ENCODE measurements around the gene SLC5A4. TPM values are rescaled to one million over a fixed set of nuclear protein-coding genes. Genes with fewer than 3 reads are reported as not detected.

The SLC5A4 gene
- total and polyA plus RNA-seq, 2 donors (not counting 1 experiment from before 2014, with no cell fraction given): not detected

- Histone ChIP-seq H3K36me3 (replicated peaks in 1 of 2; ENCODE audit: control extremely low read depth in 1 of 2, control insufficient read depth in 1 of 2, extremely low read depth in 1 of 2, insufficient read depth in 2 of 2, low read length in 1 of 2) (no peaks in the 10 kb centered on the region), H3K9me3 (ENCODE audit: control extremely low read depth in 1 of 3, control insufficient read depth in 2 of 3, insufficient read depth in 1 of 3, low read length in 2 of 3) (no peaks in the 10 kb centered on the region), H3K4me1 (ENCODE audit: control insufficient read depth in 2 of 2, insufficient read depth in 2 of 2, low read length in 2 of 2) (no peaks in the 10 kb centered on the region), H4K20me1 (ENCODE audit: control insufficient read depth, insufficient read depth, low read length, poor library complexity, severe bottlenecking) (no peaks in the 10 kb centered on the region), H3K79me2 (ENCODE audit: control insufficient read depth, insufficient read depth, low read length) (no peaks in the 10 kb centered on the region), H3K4me2 (replicated peaks; ENCODE audit: low read depth, low read length, poor library complexity, severe bottlenecking) (no peak overlapping the region), H3K27me3 (replicated peaks in 1 of 4; ENCODE audit: control extremely low read depth in 1 of 4, control insufficient read depth in 3 of 4, insufficient read depth in 4 of 4, low read length in 3 of 4) (no peaks in the 10 kb centered on the region), H2AFZ (ENCODE audit: insufficient read depth, low read depth, low read length, poor library complexity, severe bottlenecking) (no peak overlapping the region), H3K4me3 (ENCODE audit: control extremely low read depth in 1 of 5, extremely low read depth in 1 of 5, insufficient read depth in 1 of 5, low read depth in 2 of 5, low read length in 4 of 5) (no peak overlapping the region), H3K27ac (ENCODE audit: low read length in 2 of 2) (no peak overlapping the region), H3K9ac (ENCODE audit: low read length) (no peak overlapping the region)
- ATAC-seq (ENCODE audit: low read depth): no peak
- WGBS (ENCODE audit: insufficient coverage): 85% methylated on average over 2 of the region's 4 CpGs
- CTCF ChIA-PET: no interaction called here
- intact Hi-C loops (cut with micrococcal nuclease): no loop called here
- POLR2A ChIA-PET: no interaction called here
- no peak overlapping the region for H3K4me3 Mint-ChIP-seq
- H3K27ac Mint-ChIP-seq: no peak overlapping the region
- H3K4me1 Mint-ChIP-seq: peaks cover 3% of the 10 kb centered on the region
- no peak for TF ChIP-seq CTCF (IDR thresholded peaks at IDR 0.05)
- TF ChIP-seq EZH2 (IDR thresholded peaks at IDR 0.05; ENCODE audit: borderline replicate concordance, insufficient read depth, low read depth, low read length, poor library complexity, severe bottlenecking): no peak
- DNase-seq: no peak
- no peaks in the 10 kb centered on the region for H3K9me3 Mint-ChIP-seq (ENCODE audit: insufficient read depth)
- peaks cover 26% of the 10 kb centered on the region for H3K27me3 Mint-ChIP-seq
Observed at GRCh38 chr22:32261306-32261705, 6.2 kb upstream of the SLC5A4 start.

GRCh38 chr22:32258791-32259190 is 3.6 kb upstream of the SLC5A4 start:
- no CpG with 5 or more reads among the region's 2 CpGs for WGBS (ENCODE audit: insufficient coverage)
- H3K9me3 ChIP-seq (ENCODE audit: control extremely low read depth in 1 of 3, control insufficient read depth in 2 of 3, insufficient read depth in 1 of 3, low read length in 2 of 3): no peaks in the 10 kb centered on the region
- no peak for DNase-seq
- H3K9me3 Mint-ChIP-seq (ENCODE audit: insufficient read depth): no peaks in the 10 kb centered on the region
- intact Hi-C loops (cut with micrococcal nuclease): no loop called here
- peaks cover 33% of the 10 kb centered on the region for H3K27me3 Mint-ChIP-seq
- no peaks in the 10 kb centered on the region for H3K36me3 ChIP-seq (replicated peaks in 1 of 2; ENCODE audit: control extremely low read depth in 1 of 2, control insufficient read depth in 1 of 2, extremely low read depth in 1 of 2, insufficient read depth in 2 of 2, low read length in 1 of 2)
- H3K27ac Mint-ChIP-seq: no peak overlapping the region
- no peak for ATAC-seq (ENCODE audit: low read depth)
- no peaks in the 10 kb centered on the region for H3K4me1 Mint-ChIP-seq
- H3K4me1 ChIP-seq (ENCODE audit: control insufficient read depth in 2 of 2, insufficient read depth in 2 of 2, low read length in 2 of 2): no peaks in the 10 kb centered on the region
- no peak overlapping the region for H3K9ac ChIP-seq (ENCODE audit: low read length)
- H4K20me1 ChIP-seq (ENCODE audit: control insufficient read depth, insufficient read depth, low read length, poor library complexity, severe bottlenecking): no peaks in the 10 kb centered on the region
- no peak overlapping the region for H3K27ac ChIP-seq (ENCODE audit: low read length in 2 of 2)
- H3K79me2 ChIP-seq (ENCODE audit: control insufficient read depth, insufficient read depth, low read length): no peaks in the 10 kb centered on the region
- H3K4me3 ChIP-seq (ENCODE audit: control extremely low read depth in 1 of 5, extremely low read depth in 1 of 5, insufficient read depth in 1 of 5, low read depth in 2 of 5, low read length in 4 of 5): no peak overlapping the region
- POLR2A ChIA-PET: no interaction called here
- H3K4me3 Mint-ChIP-seq: no peak overlapping the region
- H3K27me3 ChIP-seq (replicated peaks in 1 of 4; ENCODE audit: control extremely low read depth in 1 of 4, control insufficient read depth in 3 of 4, insufficient read depth in 4 of 4, low read length in 3 of 4): peaks cover 0 to 4% (median 0%) of the 10 kb centered on the region in 4 experiments
- no peak overlapping the region for H3K4me2 ChIP-seq (replicated peaks; ENCODE audit: low read depth, low read length, poor library complexity, severe bottlenecking)
- CTCF ChIA-PET: no interaction called here
- no peak overlapping the region for H2AFZ ChIP-seq (ENCODE audit: insufficient read depth, low read depth, low read length, poor library complexity, severe bottlenecking)
- TF ChIP-seq EZH2 (IDR thresholded peaks at IDR 0.05; ENCODE audit: borderline replicate concordance, insufficient read depth, low read depth, low read length, poor library complexity, severe bottlenecking): no peak
- TF ChIP-seq CTCF (IDR thresholded peaks at IDR 0.05): no peak

All from B cell (primary cell).